MM.1S (cell line): ENCODE data around the gene SYT13.

Experiments
- DNase-seq: peaks from one replicate; pipeline ENCODE4 v3.0.0-alpha.2; 2015
- H2AFZ ChIP-seq: fragments of 300-600 bp; sonication (generic); 2 replicates; pipeline ENCODE4 v1.6.0; 2016; ENCODE audit warnings: antibody characterized with exemption, low read length
- H3F3A ChIP-seq: fragments of 300-600 bp; sonication (generic); 2 replicates; pipeline ENCODE4 v1.6.1; 2016; ENCODE audit warnings: mild to moderate bottlenecking, antibody characterized with exemption, low read length, moderate library complexity, mixed read lengths; ENCODE audit not compliant: insufficient read depth
- H3K27ac ChIP-seq: fragments of 300-600 bp; sonication (generic); 2 replicates; pipeline ENCODE4 v1.5.1; 2016; ENCODE audit warnings: mild to moderate bottlenecking, low read length
- H3K27me3 ChIP-seq: fragments of 300-600 bp; sonication (generic); replicated peaks from 2 replicates; pipeline ENCODE4 v1.6.0; 2016; ENCODE audit warnings: low read length; ENCODE audit not compliant: insufficient read depth
- H3K36me3 ChIP-seq: fragments of 300-600 bp; sonication (generic); replicated peaks from 2 replicates; pipeline ENCODE4 v1.6.1; 2016; ENCODE audit warnings: mild to moderate bottlenecking, low read length, mixed read lengths; ENCODE audit not compliant: insufficient read depth
- H3K4me1 ChIP-seq: fragments of 300-600 bp; sonication (generic); 2 replicates; pipeline ENCODE4 v1.6.1; 2016; ENCODE audit warnings: low read length, mixed read lengths
- H3K4me2 ChIP-seq: fragments of 300-600 bp; sonication (generic); 2 replicates; pipeline ENCODE4 v1.6.0; 2016; ENCODE audit warnings: low read depth, low read length
- H3K4me3 ChIP-seq: fragments of 300-600 bp; sonication (generic); 2 replicates; pipeline ENCODE4 v1.5.1; 2016; ENCODE audit warnings: low read length, mixed read lengths
- H3K79me2 ChIP-seq: fragments of 300-600 bp; sonication (generic); 2 replicates; pipeline ENCODE4 v1.6.1; 2016; ENCODE audit warnings: mixed run types, low read length, mixed read lengths
- H3K9ac ChIP-seq: fragments of 300-600 bp; sonication (generic); 2 replicates; pipeline ENCODE4 v1.6.1; 2016; ENCODE audit warnings: low read length, mixed read lengths
- H3K9me2 ChIP-seq: fragments of 300-600 bp; sonication (generic); replicated peaks from 2 replicates; pipeline ENCODE4 v1.6.1; 2016; ENCODE audit warnings: mild to moderate bottlenecking, low read length, mixed read lengths; ENCODE audit not compliant: insufficient read depth
- H3K9me3 ChIP-seq: fragments of 300-600 bp; sonication (generic); replicated peaks from 2 replicates; pipeline ENCODE4 v1.6.1; 2016; ENCODE audit warnings: mild to moderate bottlenecking, low read length, mixed read lengths; ENCODE audit not compliant: insufficient read depth
- H4K20me1 ChIP-seq: fragments of 300-600 bp; sonication (generic); 2 replicates; pipeline ENCODE4 v1.6.1; 2016; ENCODE audit warnings: mild to moderate bottlenecking, low read length, moderate library complexity, mixed read lengths; ENCODE audit not compliant: insufficient read depth
- EZH2 ChIP-seq: fragments of 300-600 bp; sonication (generic); optimal IDR thresholded peaks from 2 replicates; pipeline ENCODE3; 2017; ENCODE audit warnings: low read depth, mild to moderate bottlenecking, antibody characterized with exemption, low read length, mixed read lengths
- EZH2phosphoT487 ChIP-seq: fragments of 300-600 bp; sonication (generic); IDR thresholded peaks from 2 replicates; pipeline ENCODE4 v1.6.1; 2018; ENCODE audit warnings: antibody characterized with exemption, low read length
- TF ChIP-seq, protein P1 (sequence below): fragments of 300-600 bp; sonication (generic); IDR thresholded peaks from 2 replicates; pipeline ENCODE4 v1.5.1; 2016; ENCODE audit warnings: antibody characterized with exemption, low read length, mixed read lengths

SYT13 gene

DNA sequence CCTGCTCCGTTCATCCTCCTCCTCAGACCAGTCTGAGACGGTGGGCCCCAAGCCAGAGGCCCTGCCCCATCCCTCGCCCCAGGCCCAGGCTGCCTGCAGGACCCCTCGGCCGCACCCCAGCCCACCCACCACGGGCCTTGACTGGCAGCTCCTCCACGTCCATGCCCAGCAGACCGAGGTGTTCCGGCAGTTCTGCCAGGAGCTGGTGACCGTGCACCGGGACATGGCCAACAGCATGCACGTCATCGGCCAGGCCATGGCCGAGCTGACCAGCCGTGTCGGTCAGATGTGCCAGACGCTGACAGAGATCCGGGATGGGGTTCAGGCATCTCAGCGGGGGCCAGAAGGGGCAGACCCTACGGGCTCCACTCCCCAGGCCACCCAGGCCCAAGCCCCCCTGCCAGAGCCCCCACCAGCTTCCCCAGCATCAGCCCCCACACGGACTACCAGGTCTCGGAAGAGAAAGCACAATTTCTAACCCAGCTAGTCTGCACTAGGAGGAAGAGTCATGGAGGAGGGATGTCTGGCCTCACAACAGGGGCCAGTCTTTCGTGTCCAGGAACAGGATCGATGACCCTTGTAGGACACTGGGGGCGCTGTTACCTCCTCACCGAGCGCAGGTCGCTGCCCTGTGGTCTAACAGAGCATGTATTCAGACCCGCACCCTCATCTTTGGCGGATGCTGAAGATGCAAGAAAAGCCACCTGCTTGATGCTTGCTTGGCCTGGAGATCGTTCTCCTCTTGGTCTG lies 73.4 kb downstream of the SYT13 start:
- no peak overlapping the region for H3K27ac ChIP-seq
- no peak for DNase-seq
- no peak overlapping the region for H3K4me2 ChIP-seq
- H3K79me2 ChIP-seq: no peaks in the 10 kb centered on the region
- H4K20me1 ChIP-seq: no peaks in the 10 kb centered on the region
- H3K9ac ChIP-seq: no peak overlapping the region
- no peaks in the 10 kb centered on the region for H3F3A ChIP-seq
- H3K36me3 ChIP-seq: no peaks in the 10 kb centered on the region
- H2AFZ ChIP-seq: no peak overlapping the region
- H3K27me3 ChIP-seq: no peaks in the 10 kb centered on the region
- H3K4me3 ChIP-seq: no peak overlapping the region
- peaks cover 8% of the 10 kb centered on the region; the same call in 1 of the 2 replicates for H3K4me1 ChIP-seq
- no peaks in the 10 kb centered on the region for H3K9me2 ChIP-seq
- no peak for TF ChIP-seq EZH2phosphoT487
- no peaks in the 10 kb centered on the region for H3K9me3 ChIP-seq

DNA sequence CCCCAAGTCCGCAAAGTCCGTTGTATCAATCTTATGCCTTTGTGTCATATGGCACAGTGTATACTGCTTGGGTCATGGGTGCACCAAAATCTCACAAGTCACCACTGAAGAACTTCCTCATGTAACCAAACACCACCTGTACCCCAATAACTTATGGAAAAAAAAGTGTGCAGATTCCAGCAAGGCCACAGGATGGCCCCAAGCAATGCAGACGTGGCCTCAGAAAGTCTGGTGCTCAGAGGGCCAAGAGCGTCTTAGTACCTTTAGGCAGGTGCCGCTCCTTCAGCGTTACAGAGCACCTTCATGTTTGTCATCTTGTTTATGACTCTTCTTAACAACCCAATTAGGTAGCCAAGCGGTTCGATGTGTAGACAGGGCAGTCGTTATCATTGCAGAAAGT lies 74.4 kb downstream of the SYT13 start:
- Histone ChIP-seq H3K9me2 (no peaks in the 10 kb centered on the region), H3K27me3 (no peaks in the 10 kb centered on the region), H2AFZ (no peak overlapping the region), H3K4me1 (peaks cover 8% of the 10 kb centered on the region; the same call in 1 of the 2 replicates), H3K9ac (no peak overlapping the region), H3F3A (no peaks in the 10 kb centered on the region), H3K4me3 (no peak overlapping the region), H4K20me1 (no peaks in the 10 kb centered on the region), H3K9me3 (no peaks in the 10 kb centered on the region), H3K36me3 (no peaks in the 10 kb centered on the region), H3K27ac (no peak overlapping the region), H3K79me2 (no peaks in the 10 kb centered on the region), H3K4me2 (no peak overlapping the region)
- DNase-seq: no peak
- no peak for TF ChIP-seq EZH2
- TF ChIP-seq, protein P1, sequence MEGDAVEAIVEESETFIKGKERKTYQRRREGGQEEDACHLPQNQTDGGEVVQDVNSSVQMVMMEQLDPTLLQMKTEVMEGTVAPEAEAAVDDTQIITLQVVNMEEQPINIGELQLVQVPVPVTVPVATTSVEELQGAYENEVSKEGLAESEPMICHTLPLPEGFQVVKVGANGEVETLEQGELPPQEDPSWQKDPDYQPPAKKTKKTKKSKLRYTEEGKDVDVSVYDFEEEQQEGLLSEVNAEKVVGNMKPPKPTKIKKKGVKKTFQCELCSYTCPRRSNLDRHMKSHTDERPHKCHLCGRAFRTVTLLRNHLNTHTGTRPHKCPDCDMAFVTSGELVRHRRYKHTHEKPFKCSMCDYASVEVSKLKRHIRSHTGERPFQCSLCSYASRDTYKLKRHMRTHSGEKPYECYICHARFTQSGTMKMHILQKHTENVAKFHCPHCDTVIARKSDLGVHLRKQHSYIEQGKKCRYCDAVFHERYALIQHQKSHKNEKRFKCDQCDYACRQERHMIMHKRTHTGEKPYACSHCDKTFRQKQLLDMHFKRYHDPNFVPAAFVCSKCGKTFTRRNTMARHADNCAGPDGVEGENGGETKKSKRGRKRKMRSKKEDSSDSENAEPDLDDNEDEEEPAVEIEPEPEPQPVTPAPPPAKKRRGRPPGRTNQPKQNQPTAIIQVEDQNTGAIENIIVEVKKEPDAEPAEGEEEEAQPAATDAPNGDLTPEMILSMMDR: no peak
- no peak for TF ChIP-seq EZH2phosphoT487

DNA sequence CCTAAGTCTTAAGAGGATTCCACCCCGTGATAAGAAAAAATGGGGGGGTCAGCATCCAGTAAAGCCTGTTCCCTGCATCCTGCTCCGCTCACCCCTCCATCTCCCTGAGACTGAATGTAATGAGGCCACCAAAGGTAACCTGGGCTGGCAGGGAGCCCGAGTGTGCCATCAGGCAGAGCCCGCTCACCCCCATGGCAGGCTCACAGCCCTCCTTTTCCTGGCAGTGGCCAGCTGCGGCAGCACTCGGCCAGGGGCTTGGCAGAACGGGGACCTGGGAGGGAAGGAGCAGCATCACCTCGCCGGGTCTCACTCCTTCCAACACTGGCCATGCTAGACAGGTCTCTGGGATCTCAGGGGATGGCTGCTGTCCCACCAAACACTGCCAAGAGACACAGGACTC lies 75.3 kb downstream of the SYT13 start:
- Histone ChIP-seq H3K9ac (no peak overlapping the region), H3K79me2 (no peaks in the 10 kb centered on the region), H3K9me2 (no peaks in the 10 kb centered on the region), H3F3A (no peaks in the 10 kb centered on the region), H3K4me3 (no peak overlapping the region), H3K4me1 (peaks cover 8% of the 10 kb centered on the region; the same call in 1 of the 2 replicates), H4K20me1 (no peaks in the 10 kb centered on the region), H3K36me3 (no peaks in the 10 kb centered on the region), H3K27me3 (no peaks in the 10 kb centered on the region), H3K4me2 (no peak overlapping the region), H3K9me3 (no peaks in the 10 kb centered on the region), H2AFZ (no peak overlapping the region), H3K27ac (no peak overlapping the region)
- no peak for DNase-seq
- TF ChIP-seq EZH2phosphoT487: no peak
- no peak for TF ChIP-seq EZH2
- TF ChIP-seq, protein P1: no peak
